Spleen (tissue), 11 donors: ENCODE data around the gene CEP170B. TPM values are rescaled to one million over a fixed set of nuclear protein-coding genes. Genes with fewer than 3 reads are reported as not detected.
A peak's percentile ranks its signal among the peaks of the same experiment; 100 is the strongest.
"Not testable (repeated sequence)": the region's sequence is repeated elsewhere in the genome, so short reads cannot be mapped to it uniquely, and the experiment has no call there.

ENCODE experiments used
- DNase-seq: peaks from one replicate; pipeline ENCODE4 v3.0.0-alpha.2; 2020
- H3K27ac ChIP-seq, 8 donors: fragments of 200-600 bp; sonication (generic) in 7 of 8; 1 replicate in 4 of 8; 2 replicates in 4 of 8; pipeline versions ENCODE4 v1.5.0 to v1.8.0; 2016 to 2021; ENCODE audit warnings: inconsistent platforms in 4 of 8, mild to moderate bottlenecking in 4 of 8, moderate library complexity in 1 of 8
- H3K27me3 ChIP-seq, 7 donors: fragments of 200-600 bp; sonication (generic) in 6 of 7; replicated peaks in 1 of 7; 1 replicate in 4 of 7; 2 replicates in 3 of 7; pipeline versions ENCODE4 v1.5.0 to v1.8.0; 2016 to 2021; ENCODE audit warnings: inconsistent platforms in 3 of 7, mild to moderate bottlenecking in 1 of 7
- H3K36me3 ChIP-seq, 6 donors: fragments of 200-600 bp; sonication (generic) in 5 of 6; 1 replicate in 4 of 6; 2 replicates in 2 of 6; pipeline versions ENCODE4 v1.5.0 to v1.8.0; 2016 to 2021; ENCODE audit warnings: inconsistent platforms in 2 of 6
- H3K4me1 ChIP-seq, 6 donors: fragments of 200-600 bp; sonication (generic) in 5 of 6; 1 replicate in 3 of 6; 2 replicates in 3 of 6; pipeline versions ENCODE4 v1.5.0 to v1.8.0; 2016 to 2021; ENCODE audit warnings: inconsistent platforms in 3 of 6
- H3K4me3 ChIP-seq, 8 donors: fragments of 200-600 bp; sonication (generic) in 7 of 8; 1 replicate in 4 of 8; 2 replicates in 4 of 8; pipeline versions ENCODE4 v1.5.0 to v1.8.0; 2016 to 2021; ENCODE audit warnings: inconsistent platforms in 4 of 8, mild to moderate bottlenecking in 4 of 8, moderate library complexity in 2 of 8
- H3K9me3 ChIP-seq, 8 donors: fragments of 200-600 bp; sonication (generic) in 7 of 8; 1 replicate in 4 of 8; 2 replicates in 4 of 8; pipeline versions ENCODE4 v1.5.0 to v1.8.0; 2016 to 2021; ENCODE audit warnings: inconsistent platforms in 4 of 8
- POLR2A ChIP-seq, 3 donors: fragments of 450-650 bp; IDR thresholded peaks; one replicate each; pipeline ENCODE4 v1.5.1; 2017; ENCODE audit warnings: antibody characterized with exemption in 3 of 3, mild to moderate bottlenecking in 1 of 3
- POLR2AphosphoS5 ChIP-seq, 3 donors: sonication (generic); formaldehyde crosslinking; IDR thresholded peaks; one replicate each; pipeline ENCODE4 v1.5.1; 2017; ENCODE audit warnings: antibody characterized with exemption in 3 of 3
- WGBS, 5 donors: extraction: QIAGEN DNeasy Blood & Tissue Kit in 3 of 5; methylation state at CpG; one replicate each; pipeline versions ENCODE4 v1.1.5 to v1.1.7; 2013 to 2018; 5-methylcytosine and 5-hydroxymethylcytosine counted together
- intact Hi-C: fragments of 100-400 bp; cut with DNase I; formaldehyde crosslinking; loops from one replicate; pipeline ENCODE4 v1.15.0; 2023; ENCODE audit warnings: low total_unique reads
- polyA plus RNA-seq, 3 donors: library from polyadenylated mRNA; stranded (reverse); fragments of 200-250 nt; gene quantifications; one replicate each; pipeline ENCODE4 v1.2.1, GENCODE V29; 2013
- total RNA-seq, 7 donors: library from RNA; depleted of rRNA in 3 of 7; stranded (reverse); fragments of >200 nt in 3 of 7; fragmentation: NEBNext Ultra II Directional in 4 of 7; extraction: Animal tissue kit (Norgen Biotek cat#: 25700) in 4 of 7; gene quantifications; one replicate each; pipeline versions ENCODE4 v1.1.0 to v1.2.1, GENCODE V29; 2016 to 2021
- TF ChIP-seq, protein P1 (sequence below), 11 experiments: fragments of 200-600 bp in 7 of 11; fragments of 450-650 bp in 4 of 11; sonication (generic) in 4 of 11; IDR thresholded peaks in 8 of 11; conservative IDR thresholded peaks in 3 of 11; 1 replicate in 7 of 11; 2 replicates in 4 of 11; pipeline versions ENCODE4 v1.4.0 to v1.8.0; 2016 to 2021; ENCODE audit warnings: antibody characterized with exemption in 11 of 11, inconsistent platforms in 4 of 11, mild to moderate bottlenecking in 1 of 11
- donor health status: healthy with polysubstance abuse.
- donor health status: DM: no; HTN: no; CAD: no; lungs with moderate emphysema.
- donor health status: DM: no; HTN: no; CAD: no.
- donor health status: Bipolar disorder and iron deficiency.
- donor health status: healthy.
- donor health status: DM: no; HTN: no; CAD: no.
- donor health status: DM: yes; HTN: yes; CAD: no.

Gene CEP170B
- total and polyA plus RNA-seq, 10 donors = 0.58 to 12.6 (median 5.7) TPM

DNA sequence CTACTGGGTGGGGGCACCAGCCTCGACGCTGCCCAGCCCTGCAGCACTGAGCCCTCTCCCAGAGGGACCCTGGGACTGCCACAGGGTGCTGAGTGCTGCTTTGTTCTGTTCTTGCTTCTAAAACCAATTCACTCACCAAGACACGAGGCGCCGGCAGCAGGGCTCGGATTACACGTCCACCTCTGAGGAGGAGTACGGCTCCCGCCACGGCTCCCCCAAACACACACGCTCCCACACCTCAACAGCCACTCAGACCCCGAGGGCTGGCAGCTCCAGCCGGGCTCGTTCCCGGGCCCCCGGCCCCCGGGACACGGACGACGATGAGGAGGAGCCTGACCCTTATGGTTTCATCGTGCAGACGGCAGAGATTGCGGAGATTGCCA is 24.3 kb downstream of the CEP170B start:
- intact Hi-C loops = no loop called here
- WGBS, 5 donors = 86 to 94% (median 90%) methylated on average over 16 to 23 of the region's 23 CpGs
- H3K4me1 ChIP-seq = peaks cover 0 to 7% (median 0%) of the 10 kb centered on the region in 6 donors
- no peak overlapping the region for H3K27ac ChIP-seq
- TF ChIP-seq POLR2AphosphoS5 (IDR thresholded peaks at IDR 0.05) (no peak), POLR2A (IDR thresholded peaks at IDR 0.05) (no peak)
- no peaks in the 10 kb centered on the region for H3K9me3 ChIP-seq
- DNase-seq = no peak
- H3K4me3 ChIP-seq = no peak overlapping the region
- H3K36me3 ChIP-seq = peaks cover 0 to 35% (median 6%) of the 10 kb centered on the region in 6 donors
- no peaks in the 10 kb centered on the region for H3K27me3 ChIP-seq

DNA sequence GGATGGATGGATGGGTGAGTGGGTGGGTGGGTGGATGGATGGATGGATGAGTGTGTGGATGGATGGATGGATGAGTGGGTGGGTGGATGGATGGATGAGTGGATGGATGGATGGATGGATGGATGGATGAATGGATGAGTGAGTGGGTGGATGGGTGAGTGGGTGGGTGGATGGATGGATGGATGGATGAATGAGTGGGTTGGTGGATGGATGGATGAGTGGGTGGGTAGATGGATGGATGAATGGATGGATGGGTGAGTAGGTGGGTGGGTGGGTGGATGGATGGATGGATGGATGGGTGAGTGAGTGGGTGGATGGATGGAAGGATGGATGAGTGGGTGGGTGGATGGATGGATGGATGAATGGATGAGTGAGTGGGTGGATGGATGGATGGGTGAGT is 25.2 kb downstream of the CEP170B start:
- DNase-seq, H3K27ac ChIP-seq, H3K27me3 ChIP-seq, H3K9me3 ChIP-seq, H3K4me3 ChIP-seq, intact Hi-C loops: not testable (repeated sequence)
- Histone ChIP-seq H3K36me3 (peaks cover 0 to 31% (median 6%) of the 10 kb centered on the region in 6 donors), H3K4me1 (peaks cover 0 to 16% (median 3%) of the 10 kb centered on the region in 6 donors)

DNA sequence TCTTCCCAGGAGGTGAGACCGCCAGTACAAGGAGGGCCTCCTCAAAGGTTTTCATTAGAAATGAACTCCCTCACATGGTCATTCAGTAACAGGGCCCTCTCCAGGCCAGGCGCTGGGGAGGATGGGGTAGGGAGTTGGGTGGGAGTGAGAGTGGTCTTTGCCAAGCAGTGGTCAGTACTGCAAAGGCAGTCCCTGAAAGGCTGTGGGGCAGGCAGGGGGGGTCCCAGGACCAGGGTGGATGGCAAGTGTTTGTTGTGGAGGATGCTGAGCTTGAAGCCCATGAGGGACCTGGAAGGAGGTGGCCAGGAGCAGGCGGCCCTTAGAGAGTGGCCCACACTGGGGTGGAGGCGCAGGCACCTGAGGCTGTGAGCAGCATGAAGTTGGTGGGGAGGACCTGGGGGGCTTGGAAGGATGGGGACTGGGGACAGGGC is 26.1 kb downstream of the CEP170B start:
- intact Hi-C loops = no loop called here
- no peak for DNase-seq

DNA sequence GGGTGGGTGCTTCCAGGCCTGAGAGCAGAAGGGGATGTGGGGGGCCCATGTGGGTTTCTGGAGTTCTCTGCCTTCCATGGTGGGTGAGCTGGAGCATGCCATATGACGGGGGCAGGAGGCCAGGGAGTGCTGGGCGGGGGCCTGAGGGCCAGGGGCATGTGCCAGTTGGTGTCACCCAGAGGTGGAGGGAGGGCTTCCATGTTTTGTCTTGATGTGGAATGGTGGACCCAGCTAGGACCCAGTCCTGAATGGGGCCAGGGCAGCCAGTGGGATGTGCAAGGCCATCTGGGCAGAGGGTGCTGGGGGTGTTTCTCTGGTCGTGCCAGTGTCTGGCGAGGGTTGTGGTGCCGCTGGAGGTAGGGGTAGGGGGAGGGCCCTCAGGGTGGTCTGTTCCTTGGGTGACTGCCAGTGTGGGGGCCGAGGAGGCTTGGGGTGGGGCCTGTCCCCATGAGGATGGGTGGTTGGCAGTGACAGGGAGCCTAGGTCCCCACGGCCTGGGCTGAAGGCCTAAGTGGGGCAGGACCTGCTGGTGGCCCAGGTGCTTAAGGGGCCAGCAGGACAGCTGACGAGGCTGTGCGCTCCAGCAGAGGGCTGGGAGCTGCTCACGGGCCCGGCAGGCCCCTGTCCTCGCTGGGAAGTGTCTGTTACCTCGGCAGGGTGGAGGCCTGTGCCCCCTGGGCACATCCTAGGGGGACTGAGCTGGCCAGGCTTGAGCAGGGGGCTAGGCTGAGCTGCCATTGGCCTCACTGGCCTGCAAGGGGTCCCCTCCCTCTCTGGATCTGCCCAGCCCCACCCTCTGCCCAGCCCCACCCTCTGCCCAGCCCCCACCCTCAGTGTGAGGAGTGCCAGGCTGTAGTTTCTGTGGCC is 26.8 kb downstream of the CEP170B start:
- no peak overlapping the region for H3K27ac ChIP-seq
- no peak overlapping the region for H3K4me3 ChIP-seq
- peak; percentile 58 for DNase-seq
- H3K36me3 ChIP-seq = peaks cover 0 to 15% (median 3%) of the 10 kb centered on the region in 6 donors
- H3K4me1 ChIP-seq = peaks cover 0 to 31% (median 8%) of the 10 kb centered on the region in 6 donors
- no peaks in the 10 kb centered on the region for H3K27me3 ChIP-seq
- H3K9me3 ChIP-seq = no peaks in the 10 kb centered on the region
- no peak for TF ChIP-seq POLR2AphosphoS5 (IDR thresholded peaks at IDR 0.05)
- TF ChIP-seq POLR2A (IDR thresholded peaks at IDR 0.05) = no peak
- TF ChIP-seq, protein P1, sequence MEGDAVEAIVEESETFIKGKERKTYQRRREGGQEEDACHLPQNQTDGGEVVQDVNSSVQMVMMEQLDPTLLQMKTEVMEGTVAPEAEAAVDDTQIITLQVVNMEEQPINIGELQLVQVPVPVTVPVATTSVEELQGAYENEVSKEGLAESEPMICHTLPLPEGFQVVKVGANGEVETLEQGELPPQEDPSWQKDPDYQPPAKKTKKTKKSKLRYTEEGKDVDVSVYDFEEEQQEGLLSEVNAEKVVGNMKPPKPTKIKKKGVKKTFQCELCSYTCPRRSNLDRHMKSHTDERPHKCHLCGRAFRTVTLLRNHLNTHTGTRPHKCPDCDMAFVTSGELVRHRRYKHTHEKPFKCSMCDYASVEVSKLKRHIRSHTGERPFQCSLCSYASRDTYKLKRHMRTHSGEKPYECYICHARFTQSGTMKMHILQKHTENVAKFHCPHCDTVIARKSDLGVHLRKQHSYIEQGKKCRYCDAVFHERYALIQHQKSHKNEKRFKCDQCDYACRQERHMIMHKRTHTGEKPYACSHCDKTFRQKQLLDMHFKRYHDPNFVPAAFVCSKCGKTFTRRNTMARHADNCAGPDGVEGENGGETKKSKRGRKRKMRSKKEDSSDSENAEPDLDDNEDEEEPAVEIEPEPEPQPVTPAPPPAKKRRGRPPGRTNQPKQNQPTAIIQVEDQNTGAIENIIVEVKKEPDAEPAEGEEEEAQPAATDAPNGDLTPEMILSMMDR (IDR thresholded peaks at IDR 0.05 in 8 of 11, conservative IDR thresholded peaks at IDR 0.05 in 3 of 11) = no peak
- 74 to 88% (median 77%) methylated on average over 6 to 13 of the region's 13 CpGs for WGBS, 5 donors
- intact Hi-C loops = no loop called here

More for the DNA sequence above, 26.1 kb downstream of the CEP170B start:
- H3K27ac ChIP-seq = no peak overlapping the region
- TF ChIP-seq, protein P1 (IDR thresholded peaks at IDR 0.05 in 8 of 11, conservative IDR thresholded peaks at IDR 0.05 in 3 of 11) = no peak
- TF ChIP-seq POLR2A (IDR thresholded peaks at IDR 0.05) (no peak), POLR2AphosphoS5 (IDR thresholded peaks at IDR 0.05) (no peak)
- whole genome bisulfite sequencing, 5 donors = 93 to 96% (median 94%) methylated on average over 4 of the region's 4 CpGs
- H3K4me1 ChIP-seq = peaks cover 0 to 24% (median 8%) of the 10 kb centered on the region in 6 donors
- no peaks in the 10 kb centered on the region for H3K9me3 ChIP-seq
- H3K27me3 ChIP-seq = no peaks in the 10 kb centered on the region
- peaks cover 0 to 23% (median 6%) of the 10 kb centered on the region in 6 donors for H3K36me3 ChIP-seq
- H3K4me3 ChIP-seq = no peak overlapping the region
